Astrocyte of the hippocampus (primary cell): ENCODE data around the gene CLEC4F.
"Not testable (repeated sequence)": the region's sequence is repeated elsewhere in the genome, so short reads cannot be mapped to it uniquely, and the experiment has no call there.

Experiments used
- DNase-seq: peaks from one replicate; pipeline ENCODE4 v3.0.0; 2011; ENCODE audit warnings: low read depth, low spot score

The CLEC4F gene

DNA sequence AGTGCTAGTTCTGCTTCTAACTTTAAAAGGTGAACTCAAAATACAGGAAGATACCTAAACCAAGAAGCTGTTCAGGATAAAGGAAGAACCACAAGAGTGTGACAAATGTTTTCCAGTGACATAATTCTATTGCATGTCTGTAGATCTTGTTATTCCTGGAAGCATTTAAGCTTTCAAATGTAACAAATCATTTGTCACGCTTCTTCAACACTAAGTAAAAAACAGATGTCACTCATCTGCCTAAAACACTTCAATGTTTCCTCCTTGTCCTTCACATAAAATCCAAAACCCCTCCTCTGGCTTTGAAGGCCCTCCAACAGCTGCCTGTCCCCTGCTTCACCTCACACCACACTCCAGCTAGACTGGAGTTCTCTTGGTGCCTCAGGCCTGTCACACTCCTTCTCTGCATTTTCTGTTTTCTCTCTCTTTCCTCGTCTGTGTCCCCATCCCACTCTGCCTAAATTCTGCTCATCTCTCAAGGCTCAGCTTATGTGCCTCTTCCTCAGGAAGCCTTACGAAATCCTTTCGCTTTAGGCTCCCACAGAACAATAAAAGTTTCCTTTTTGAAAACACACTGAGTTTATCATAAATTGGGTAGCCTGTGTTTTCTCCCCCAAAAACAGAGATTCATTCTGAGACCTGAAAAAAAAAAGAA, 6.4 kb upstream of the CLEC4F start:
- DNase-seq, result no peak

DNA sequence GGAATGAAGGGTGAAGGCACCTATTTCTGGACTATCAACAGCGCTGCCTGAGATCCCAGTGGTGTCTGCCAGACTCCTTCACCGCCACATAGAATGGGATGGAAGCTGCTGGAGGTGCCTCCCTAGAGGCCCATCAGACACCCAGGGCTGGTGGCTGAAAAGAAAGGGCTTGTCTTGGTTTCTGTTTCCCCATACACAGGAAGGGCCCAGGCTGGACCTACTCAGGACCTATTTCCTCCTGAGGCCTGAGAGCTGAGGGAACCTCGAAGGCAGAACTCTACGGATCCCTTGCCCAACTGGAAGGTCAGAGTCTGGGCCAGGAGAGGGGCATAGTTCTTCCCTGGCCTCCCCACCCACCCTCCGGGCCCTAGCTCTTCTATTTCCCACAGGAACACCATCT, 2.9 kb upstream of the CLEC4F start:
- no peak for DNase-seq

GRCh38 chr2:70822843-70823242, 2.4 kb upstream of the CLEC4F start:
- DNase-seq, result no peak

DNA sequence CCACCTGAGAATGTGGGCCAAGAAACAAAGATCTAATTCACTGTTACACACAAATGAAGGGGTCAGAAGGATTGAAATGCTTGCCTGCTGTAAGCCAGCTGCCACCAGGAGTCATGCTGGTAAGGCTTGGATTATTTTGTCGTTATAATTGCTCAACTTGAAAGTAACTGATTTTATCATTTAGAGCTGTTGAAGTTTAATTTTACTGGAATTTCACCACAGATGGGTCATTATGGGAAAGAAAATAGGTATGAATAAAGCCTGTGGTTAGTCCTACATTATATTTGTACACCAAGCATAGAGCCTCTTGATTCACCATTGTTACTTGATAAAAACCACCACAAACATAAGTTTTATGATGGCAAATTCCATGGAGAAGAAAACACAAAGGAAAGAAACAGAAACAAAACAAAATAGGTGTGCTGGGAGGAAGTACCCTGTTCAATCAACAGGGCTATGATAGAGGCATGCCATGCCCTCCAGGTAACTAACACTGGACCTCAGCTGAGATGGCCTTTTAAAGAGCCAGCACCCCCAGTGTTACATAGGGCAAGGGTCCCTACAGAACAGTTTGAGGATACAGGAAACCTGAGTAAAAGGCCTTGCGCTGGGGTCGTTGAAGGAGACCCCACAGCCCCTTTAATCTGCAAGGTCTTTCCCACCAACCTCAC, 3.0 kb downstream of the CLEC4F start:
- no peak for DNase-seq

GRCh38 chr2:70816726-70817125, 3.7 kb downstream of the CLEC4F start:
- no peak for DNase-seq

DNA sequence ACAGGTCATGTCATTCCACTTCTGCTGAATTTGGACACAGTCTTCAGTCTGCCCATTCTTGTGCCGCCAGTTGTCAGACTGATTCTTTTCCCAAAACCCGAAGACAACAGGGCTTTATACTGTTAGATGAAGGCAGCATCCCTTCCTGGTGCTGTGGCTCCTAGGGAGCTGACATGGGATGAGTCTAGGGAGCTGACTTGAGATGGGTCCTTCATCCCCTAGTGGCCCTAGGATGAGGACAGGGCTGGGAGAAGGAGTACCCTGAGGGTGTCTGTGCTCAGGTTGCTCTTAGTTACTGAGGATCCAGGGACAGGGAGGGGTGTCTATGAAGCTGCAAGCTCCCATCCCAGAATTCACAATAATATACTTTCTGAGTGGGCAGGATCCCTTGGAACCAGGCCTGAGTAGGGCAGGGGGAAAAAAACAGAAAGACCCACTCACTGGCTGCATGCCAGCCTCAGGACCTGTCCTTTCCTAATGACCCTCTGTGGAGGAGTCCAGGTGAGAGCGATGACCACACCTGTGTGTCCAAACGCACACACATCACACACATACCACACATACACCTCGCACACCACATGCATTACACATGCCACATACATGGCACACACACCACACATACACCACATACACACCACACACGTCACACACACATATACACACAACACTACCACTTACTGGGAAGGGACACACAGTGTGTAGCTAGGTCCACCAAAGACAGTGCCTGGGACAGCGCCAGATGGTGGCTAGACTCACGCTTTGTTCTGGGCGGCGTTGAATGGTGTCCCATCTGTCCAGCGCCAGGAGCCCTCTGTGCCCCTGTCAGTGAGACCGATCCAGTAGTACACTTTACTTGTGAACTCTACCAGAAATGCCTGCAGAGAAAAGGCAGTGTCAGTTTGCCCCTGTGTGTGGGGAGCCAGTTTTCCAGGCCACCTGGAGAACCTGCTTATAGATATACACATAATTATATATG, 11.1 kb downstream of the CLEC4F start:
- no peak for DNase-seq

- no peak for DNase-seq
These were observed 12.6 kb downstream of the CLEC4F start for GRCh38 chr2:70807828-70808118.

- DNase-seq, result no peak
These were observed 13.1 kb downstream of the CLEC4F start for GRCh38 chr2:70807102-70807827.

DNA sequence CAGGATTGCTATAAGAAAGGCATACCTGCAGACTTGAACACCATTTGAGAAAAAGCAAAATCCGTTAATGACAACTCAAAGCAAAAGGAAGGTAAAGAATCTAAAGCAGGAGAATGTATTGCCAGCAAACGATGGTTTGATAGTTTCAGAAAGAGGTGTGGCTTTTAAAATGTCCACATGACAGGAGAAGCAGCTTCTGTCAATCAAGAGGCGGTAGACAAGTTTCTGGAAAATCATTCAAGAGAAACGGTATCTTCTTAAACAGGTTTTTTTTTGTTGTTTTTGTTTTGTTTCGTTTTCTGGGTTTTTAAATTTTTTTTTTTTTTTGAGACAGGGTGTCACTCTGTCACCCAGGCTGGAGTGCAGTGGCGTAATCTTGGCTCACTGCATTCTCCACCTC, 13.8 kb downstream of the CLEC4F start:
- no peak for DNase-seq

- DNase-seq, result no peak
These were observed 14.4 kb downstream of the CLEC4F start for GRCh38 chr2:70806013-70806412.

DNA sequence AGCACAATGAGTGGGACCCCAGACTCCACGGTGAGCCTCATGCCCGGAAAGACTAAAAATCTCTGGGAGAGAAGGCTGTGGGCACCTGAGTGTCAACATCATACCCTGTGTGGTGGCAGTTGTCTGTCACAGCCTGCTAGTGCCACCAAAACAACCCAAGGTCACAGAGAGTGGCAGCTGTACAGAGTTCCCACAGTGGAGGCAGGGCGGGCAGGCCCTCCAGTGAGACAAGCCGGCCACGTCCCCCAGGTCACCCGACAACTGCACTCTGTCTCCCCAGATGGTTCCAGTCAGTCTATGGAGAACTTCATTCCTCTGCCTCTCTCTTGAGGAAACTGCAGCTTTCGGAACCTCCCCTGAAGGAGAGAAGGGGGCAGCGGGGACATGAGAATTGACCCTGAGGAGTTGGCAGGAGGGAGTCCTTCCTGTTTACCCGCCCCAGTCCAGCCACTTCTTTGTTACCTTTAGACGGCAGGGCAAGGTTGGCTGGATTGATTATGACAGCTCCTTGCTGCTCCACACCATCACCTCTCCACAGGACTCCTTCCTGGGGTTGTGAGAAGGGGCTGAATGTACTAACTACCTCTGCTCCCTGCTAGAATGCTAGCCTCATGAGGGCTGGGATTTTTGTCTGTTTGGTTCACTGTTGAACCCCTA, 18.7 kb downstream of the CLEC4F start:
- DNase-seq, result no peak

DNA sequence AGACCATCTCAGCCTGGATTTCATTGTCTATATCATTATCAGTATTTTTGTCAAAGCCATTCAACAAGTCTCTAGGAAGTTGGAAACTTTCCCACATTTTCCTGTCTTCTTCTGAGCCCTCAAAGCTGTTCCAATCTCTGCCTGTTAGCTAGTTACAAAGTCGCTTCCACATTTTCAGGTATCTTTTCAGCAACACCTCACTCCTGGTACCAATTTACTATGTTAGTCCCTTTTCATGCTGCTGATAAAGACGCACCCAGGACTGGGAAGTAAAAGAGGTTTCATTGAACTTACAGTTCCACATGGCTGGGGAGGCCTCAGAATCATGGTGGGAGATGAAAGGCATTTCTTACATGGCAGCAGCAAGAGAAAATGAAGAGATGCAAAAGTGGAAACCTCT, 20.7 kb downstream of the CLEC4F start:
- DNase-seq, result no peak

- not testable (repeated sequence) for DNase-seq
These were observed 22.4 kb downstream of the CLEC4F start for GRCh38 chr2:70797996-70798395.

- DNase-seq, result no peak
These were observed 22.9 kb downstream of the CLEC4F start for GRCh38 chr2:70797506-70797905.

DNA sequence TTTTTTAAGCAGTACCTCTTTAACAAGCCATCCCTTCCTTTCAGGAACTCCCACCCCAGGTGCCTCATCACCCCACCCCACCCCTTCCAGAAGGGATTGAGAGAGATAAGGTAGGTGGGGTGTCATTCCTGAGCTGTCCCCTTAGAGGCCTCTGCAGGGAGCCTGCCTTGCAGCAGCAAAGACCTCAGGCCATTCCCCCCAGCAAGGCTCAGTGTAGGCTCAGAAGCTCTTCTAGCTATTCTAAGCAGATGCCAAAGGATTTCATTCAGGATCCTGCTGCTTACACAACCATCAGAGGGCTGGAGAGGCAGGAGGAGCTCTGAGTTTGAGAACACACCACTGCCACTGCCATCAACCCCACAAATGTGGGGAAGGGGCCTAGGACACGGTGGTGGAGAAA, 24.1 kb downstream of the CLEC4F start:
- no peak for DNase-seq

DNA sequence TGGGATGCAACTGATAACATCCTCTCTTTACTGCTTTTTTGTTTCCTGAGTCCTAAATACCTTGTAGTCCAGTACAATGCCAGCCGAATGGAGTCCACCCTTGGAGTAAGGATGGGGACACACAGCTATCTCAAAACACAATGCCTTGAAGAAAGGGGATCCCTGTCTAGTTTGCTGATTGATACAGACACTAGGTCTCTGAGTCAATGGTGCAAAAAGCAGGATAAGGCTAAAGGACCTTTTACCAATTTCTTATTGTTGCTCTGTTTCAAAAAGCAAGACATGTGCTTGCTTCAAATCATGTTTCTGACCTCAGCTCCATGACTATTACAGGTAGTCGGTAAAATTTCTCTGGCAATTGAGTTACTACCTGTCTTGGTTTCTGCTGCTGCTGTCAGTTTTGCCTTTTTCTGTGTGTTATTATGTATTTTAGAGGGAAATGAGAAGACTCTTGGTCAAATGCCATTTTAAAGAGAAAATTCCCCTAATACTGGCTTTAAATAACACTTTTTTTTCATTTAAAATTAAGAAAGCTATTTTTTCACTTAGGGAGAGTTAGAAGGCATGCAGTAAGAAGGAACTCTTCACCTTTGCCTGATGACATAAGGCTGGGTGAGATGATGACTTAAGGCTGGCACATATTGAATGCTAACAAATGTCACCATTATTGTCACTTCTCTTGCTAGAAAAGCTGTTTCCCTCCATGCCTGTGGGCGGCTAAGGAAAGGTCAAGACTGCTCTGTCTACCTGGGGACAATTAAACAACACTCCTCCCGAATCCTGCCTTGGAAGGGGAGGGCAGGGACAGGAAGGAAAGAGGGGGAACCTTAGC, 25.0 kb downstream of the CLEC4F start:
- no peak for DNase-seq

- DNase-seq, result no peak
These were observed 26.9 kb downstream of the CLEC4F start for GRCh38 chr2:70793450-70793849.

DNA sequence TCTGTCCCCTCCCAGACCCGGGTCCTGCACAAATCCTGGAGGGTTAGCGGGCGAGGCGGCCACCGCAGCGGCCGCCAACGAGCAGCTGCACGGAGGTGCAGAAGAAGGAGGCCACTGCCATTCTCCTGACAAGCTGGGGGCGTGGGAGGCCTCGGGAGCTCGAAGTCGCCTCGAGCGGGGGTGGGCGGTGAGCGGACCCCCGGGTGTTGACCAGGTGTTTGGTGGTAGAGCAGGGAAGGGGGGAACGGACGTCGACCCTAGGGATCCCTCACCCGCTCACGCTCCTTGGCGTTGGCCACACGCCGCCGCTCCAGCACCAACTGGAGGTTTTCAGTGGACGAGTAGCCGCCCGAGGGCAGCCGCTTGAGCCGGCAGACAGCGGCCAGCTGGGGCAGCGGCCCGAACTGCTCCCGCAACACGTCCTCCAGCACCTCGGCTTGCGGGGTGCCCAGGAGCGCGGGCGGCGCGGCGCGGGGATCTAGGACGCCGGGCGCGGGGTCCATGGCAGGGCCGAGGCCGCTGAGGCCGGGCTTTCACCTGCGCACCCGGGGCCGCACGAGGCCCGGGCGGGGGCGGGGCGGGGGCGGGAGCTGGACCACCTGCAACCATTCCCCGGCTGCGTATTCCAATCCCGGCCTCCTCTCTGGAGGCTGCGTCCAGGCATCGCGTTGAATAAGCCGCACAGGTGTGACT, 30.1 kb downstream of the CLEC4F start, which contains the start of gene FIGLA:
Gene FIGLA, minus strand, starts transcription at position 508 of the 693 bp plus-strand sequence. Its CDS starts 5 bp downstream, at position 503.
- peak; percentile 45 for DNase-seq

GRCh38 chr2:70789304-70790135, 30.9 kb downstream of the CLEC4F start:
- peak; percentile 80 for DNase-seq
